GM19452 (cell line): Measurements from ENCODE around the gene GCN1.
"Not testable (repeated sequence)": the region's sequence is repeated elsewhere in the genome, so short reads cannot be mapped to it uniquely, and the experiment has no call there.

Source experiments
- ATAC-seq: cut with Tn5 transposase; IDR thresholded peaks from one replicate; pipeline ENCODE4 v1.9.1; 2021; ENCODE audit not compliant: unreplicated experiment

Gene GCN1

DNA sequence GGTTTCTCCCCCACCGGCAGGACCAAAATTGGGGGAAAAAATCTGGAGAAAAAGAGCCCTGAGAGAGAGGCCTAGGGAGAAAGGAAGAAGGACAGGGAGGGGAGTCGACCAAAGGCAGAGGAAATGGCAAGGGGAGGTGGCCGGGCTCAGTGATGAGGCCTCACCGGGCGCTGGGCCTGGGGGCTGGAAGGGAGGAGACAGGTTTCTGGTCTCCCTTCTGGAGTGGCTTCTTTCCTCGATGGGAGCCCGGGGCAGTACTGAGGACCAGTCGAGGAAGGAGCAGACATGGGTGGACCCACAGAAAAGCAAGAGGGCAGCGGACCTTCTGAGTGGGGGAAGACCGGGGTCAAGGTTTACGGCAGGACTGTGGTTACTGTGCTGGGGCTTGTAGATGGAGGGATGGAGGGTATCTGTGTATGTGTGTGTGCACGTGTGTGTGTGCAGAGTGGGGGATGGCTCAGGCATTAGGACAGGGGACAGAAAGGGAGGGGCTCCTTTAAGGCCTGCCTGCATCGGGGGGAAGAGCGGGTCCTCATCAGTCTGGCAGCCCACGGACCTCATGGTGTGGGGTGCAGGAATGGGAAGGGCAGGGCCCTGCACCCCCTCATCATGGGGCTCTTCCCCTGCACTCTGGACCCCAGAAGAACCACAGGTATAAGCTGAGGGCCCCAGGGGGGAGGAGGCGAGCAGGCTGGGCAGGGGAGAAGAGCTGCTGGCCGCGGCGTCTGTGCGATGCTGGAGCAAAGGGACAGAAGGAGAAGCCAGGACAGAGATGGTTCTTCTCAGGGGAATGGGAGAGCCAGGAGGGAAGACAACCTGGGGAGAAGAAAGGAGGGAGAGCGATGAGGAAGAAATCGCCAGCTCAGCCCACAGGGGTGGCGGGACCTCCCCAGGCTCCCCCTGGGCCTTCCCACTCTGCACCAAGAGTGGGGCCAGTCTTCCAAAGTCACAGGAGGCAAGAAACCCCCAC, 21.5 kb upstream of the GCN1 start:
- ATAC-seq = no peak

DNA sequence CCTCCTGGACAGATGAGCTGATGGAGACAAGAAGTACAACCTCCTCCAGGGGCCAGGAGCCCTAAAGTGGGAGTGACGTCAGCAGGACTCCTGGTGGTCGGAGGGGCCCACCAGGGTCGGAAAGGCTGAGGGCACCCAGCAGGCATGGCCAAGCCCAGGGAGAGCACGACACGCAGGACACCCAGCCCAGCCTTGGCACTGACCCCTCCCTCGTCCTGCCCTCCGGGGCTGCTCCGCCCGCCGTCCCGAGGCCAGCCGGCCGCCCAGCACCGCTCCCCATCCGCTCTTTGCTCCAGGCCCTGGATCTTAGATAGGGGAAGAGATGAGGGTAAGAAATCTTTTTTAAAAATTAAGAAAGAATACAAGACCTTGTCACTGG, 20.8 kb upstream of the GCN1 start:
- ATAC-seq = no peak

DNA sequence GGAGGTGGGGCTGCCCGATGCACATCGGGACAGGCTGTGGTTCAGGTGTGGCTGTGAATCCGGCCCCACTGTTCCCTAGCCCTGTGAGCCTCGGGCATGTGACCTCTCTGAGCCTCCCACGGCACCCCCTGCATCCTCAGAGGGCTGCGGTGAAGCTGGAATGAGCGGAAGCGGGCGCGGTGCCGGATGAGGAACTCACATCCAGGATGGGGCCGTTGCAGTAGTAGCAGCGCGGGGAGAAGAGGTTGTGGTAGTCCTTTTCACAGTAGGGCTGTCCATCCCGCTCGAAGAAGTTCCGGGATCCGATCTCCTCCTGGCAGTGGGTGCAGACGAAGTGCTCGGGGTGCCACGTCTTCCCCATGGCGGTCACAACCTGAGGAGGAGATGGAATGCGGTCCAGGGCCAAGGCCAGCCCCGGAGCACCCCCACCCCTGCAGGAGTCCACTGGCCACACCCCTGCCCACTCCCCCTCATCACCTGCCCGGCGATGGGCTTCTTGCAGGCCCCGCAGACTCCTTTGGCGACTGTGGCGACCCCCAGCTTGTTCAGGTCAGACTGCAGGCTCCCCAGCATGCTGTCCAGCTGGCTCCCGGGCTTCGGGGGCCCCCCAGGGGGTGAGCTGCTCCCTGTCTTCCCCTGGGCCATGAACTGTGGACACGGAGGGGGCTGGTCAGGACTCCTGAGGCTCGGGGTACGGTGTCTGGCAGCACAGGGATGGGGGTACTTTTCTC, 20.3 kb upstream of the GCN1 start:
- ATAC-seq = no peak

DNA sequence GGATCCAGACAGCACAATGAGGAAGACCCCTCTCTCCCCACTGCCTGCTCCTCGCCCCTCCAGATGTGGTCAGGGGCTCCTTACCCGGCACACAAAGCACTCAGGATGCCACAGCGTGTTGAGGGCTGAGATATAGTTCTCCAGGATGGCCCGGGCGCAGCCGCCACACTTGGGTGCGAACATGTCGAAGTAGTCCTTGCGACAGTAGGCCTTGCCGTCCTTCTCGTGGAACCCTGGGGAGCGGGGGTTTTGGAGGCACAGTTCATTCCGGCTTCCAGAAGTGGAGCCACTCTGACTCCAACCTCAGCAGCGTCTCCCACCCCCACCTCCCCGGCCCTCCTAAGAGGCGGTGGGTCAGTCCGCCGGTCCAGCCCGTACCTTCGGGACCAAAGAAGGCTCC, 19.2 kb upstream of the GCN1 start:
- no peak for ATAC-seq

DNA sequence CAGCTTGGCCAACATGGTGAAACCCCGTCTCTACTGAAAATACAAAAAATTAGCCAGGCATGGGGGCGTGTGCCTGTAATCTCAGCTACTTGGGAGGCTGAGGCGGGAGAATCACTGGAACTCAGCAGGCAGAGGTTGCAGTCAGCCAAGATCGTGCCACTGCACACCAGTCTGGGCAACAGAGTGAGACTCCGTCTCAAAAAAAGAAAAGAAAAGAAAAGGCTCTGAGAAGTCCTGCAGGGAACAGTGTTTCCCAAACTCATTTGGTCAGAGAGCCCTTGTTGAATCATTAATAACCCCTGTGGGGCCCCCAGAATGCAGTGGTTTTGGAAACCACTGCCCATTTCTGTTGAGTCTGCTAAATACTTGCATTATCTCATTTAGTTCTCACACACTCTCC, 18.7 kb upstream of the GCN1 start:
- ATAC-seq = not testable (repeated sequence)

DNA sequence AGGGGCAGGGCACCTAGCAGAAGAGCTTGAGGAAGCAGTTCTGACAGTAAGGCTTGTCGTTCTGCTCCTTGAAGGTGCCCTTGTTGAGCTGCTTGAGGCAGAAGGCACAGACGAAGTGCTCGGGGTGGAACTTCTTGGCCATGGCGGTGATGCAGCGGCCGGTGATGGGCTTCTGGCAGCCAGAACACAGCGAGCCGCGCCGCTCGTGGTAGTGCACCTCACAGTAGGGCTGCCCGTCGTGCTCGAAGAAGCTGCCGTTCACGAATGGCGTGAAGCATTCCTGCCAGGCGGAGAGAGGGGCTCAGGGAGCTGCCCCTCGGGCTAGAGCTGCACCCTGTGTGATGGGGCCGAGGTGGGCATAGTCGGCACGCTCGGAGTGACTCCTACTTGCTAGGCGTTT, 17.8 kb upstream of the GCN1 start:
- ATAC-seq = no peak

DNA sequence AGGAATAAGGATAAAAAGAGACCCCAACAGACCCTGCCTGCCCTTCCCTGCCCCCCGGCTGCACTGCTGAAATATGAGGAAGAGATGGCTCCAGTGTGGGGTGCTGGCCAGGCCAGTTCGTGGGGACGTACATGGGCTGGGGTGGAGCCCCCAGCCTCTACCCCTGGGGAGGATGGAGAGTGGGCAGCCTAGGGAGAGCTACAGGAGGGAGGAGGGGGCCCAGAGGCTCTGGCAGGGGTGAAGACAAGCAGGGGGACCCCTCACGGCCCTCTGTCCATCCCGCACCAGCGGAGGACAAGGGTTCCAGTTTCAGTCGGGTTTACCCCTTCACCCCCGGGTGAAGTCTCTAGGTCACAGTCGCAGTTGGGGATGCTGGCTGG, 17.4 kb upstream of the GCN1 start:
- no peak for ATAC-seq

DNA sequence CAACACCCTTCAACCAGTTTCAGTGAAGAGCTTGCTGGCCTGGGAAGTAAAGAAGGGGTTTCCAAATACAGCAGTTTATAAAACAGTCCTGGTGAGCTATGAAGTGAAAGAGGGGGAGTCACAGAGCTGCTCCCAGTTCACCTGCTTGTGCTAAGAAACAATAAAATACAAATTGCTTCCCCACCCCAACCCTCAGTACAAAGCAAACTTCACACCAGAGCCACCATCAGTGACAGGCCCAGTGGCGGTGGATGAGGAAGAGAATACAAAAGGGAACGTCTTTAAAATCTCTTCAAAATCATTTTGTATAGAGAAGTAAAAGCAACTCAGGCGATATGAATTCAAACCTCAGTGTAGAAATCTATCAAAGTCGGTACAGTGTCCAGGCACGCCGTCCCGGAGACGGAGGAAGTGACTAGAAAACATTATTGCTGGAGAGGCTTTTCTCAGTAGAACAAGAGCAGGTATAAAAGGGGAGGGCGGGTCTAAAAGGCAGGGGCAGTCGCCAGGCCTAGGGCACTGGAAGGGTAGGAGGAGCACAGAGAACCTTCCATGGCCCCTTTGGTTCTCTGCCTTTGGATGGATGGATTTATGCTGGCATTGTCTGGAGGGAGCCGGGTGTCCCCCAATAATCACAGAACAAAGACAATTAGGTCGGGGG, 16.9 kb upstream of the GCN1 start:
- no peak for ATAC-seq

DNA sequence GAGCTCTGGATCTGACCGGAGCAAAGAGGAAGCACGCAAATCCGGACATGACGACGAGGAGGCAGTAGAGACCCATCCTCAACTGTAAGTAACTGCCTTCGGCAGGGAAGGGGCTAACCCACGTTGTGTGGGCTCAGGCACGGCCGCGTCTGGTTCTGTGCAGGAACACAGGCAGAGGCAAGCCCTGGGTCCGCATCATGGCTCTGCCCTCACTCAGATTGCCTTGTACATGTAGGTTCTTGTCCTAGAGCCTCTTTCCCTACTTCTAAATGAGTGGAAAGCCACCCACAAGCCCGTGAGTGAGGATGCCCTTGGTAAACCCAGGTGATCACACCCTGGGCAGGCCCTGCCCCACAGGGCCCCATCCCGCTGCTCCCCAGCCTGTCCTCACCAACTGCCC, 15.3 kb upstream of the GCN1 start:
- ATAC-seq = no peak

DNA sequence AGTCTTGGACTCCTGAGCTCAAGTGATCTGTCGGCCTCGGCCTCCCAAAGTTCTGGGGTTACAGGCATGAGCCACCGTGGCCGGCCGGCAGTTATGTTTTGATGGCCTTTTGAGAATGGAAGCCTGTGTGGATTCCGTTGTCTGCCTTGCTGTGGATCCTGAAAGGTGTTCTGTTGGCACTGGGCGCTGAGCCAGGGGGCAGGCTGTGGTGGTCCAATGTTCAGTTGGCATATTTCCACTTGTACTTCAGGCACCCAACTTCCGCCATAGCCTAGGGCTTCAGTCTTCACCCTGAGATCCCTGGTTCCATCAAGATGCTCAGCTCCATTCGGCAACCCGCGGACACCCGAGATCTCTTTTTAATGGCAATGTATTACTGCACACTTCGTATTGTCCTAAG, 12.7 kb upstream of the GCN1 start:
- ATAC-seq = no peak

DNA sequence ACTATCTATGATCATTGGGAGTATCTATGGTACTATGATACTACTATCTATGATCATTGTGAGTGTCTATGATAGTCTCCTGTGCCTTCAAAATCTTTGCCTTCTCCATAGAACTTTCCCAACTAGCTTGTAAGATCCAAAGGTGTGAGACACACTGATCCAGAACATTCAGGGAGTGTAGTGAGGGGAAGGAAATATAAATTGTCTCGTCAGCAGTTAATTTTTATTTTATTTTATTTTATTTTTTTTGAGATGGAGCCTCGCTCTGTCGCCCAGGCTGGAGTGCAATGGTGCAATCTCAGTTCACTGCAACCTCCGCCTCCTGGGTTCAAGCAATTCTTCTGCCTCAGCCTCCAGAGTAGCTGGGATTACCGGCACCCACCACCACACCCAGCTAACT, 12.3 kb upstream of the GCN1 start:
- not testable (repeated sequence) for ATAC-seq

DNA sequence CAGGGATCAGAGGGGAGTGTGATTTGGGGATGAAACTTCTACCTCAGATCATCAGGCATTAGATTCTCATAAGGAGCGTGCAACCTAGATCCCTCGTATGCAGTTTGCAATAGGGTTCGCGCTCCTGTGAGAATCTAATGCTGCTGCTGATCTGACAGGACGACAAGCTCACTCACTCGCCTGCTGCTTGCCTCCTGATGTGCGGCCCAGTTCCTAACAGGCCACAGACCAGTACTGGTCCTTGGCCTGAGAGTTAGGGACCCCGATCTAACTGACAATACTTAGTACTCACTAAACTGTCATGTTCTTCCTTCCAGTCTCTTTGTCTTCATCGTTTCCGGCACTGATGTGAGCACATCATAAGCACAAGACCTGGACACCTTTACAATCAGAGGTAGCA, 11.7 kb upstream of the GCN1 start:
- ATAC-seq = no peak

DNA sequence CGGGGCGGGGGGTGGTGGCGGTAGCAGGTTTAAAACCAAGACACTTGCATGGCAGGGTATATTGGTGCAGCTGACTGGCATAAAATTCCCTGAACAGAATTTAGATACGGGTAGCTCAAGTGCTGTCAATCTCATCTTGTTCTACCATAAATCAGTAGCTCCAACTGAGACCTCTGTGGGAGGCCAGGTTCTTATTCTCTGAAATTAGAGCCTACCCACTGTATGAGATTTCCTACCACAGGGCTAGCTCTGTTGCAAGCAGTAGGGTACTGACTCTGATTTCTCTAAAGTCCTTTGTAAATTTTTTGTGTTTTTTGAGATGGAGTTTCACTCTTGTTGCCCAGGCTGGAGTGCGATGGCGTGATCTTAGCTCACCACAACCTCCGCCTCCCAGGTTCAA, 9.7 kb upstream of the GCN1 start:
- no peak for ATAC-seq

DNA sequence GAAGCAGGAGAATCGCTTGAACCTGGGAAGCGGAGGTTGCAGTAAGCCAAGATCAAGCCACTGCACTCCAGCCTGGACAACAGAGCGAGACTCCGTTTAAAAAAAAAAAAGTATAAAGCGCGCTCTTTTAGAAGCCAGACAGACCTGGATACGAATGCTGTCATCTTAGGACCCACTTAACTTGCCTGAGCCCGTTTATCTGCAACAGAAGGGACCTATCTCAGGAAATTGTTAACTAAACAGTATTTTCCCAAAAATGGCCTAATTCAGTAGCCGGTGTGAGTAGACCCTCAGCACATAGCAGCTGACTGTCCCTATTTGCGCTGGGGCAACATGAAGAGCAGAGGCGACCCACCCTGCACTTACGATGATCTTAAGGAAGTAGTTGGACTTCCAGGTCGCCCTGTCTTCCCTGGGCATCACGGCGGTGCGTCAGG, 5.9 kb upstream of the GCN1 start:
- no peak for ATAC-seq

DNA sequence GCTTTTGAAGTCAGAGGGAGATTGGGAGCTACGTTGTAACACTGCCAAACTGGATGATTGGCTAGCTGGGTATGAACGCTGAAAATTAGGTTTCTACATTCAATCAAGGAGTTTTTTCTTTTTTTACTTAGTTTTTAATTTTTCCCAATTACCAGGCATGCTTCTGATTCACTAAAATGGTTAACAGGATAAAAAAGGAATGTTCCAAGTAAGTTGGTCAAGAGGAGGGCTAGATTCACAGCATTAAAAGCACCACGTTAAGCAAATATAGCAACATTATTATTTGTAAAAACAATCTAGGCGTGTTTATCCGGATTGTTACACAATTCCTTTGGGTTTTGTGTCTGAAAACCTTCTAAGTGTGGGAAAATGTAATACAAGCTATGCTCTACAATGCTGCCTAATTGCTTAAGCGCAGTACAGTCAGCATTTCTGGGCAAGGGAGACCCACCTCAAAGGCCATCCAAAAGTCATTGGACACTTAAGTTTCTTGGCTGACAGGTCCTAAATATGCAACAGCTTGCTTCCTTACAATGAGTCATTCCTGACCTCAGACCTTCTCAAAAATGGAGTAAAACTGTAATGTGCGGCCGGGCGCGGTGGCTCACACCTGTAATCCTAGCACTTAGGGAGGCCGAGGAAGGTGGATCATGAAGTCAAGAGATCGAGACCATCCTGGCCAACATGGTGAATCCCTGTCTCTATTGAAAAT, 5.2 kb upstream of the GCN1 start:
- no peak for ATAC-seq

DNA sequence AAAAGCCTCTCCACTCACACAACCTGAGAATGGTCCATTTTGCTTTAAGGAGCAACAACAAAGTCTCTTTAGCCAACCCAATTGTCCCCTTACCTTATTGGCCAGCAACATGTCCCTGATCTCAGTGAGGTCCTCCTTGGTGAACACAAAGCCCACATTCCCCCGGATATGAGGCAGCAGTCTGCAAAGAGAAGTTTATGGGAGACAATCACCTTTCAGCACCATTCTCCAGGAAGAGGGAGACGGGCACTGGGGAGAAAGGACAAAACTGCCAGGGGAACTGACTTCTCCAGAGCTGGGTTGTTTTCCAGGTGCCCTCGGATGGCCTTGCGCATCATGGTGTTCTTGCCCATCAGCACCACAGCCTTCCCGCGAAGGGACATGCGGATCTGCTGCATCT, 4.5 kb upstream of the GCN1 start:
- ATAC-seq = no peak

DNA sequence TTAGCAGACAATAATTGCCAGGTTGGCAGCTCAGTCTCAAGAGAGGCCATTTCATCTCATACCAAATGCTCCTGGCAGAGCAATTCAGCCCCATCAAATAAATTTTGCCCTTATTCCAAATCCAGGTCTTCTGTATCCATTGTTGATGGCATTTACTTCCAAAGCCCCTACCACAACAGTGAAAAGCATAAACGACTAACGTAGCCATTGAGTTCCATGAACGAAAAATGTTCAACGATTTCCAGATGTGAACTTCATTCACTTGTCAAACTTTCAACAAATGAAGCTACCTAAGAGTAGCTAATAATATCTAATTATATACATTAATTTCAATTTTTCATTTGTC, 3.0 kb upstream of the GCN1 start:
- no peak for ATAC-seq

DNA sequence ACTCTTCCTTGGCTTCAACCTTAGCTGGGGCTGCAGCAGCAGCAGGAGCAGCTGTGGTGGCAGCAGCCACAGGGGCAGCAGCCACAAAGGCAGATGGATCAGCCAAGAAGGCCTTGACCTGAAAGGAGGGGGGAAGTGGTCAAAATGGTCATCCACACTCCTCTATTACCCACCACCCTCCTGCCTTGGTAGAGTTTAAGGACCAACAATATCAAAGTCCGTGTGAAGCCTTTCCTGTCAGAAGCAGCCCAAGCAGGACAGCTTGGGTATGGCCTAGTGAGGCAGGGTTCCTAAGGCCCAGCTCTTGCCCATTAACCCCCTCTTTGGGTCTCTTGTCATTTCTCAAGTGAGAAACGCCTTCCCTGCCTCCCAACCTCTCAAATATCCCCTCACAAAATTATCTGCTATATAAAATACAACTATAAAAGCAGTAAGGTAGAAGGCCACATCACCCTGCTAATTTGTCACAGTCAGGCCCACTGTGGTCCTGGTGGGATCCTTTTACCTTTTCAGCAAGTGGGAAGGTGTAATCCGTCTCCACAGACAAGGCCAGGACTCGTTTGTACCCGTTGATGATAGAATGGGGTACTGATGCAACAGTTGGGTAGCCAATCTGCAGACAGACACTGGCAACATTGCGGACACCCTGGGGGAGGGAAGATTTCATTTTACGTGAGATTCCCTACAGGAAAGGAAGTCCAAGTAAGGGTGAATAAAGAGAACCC, 2.5 kb upstream of the GCN1 start:
- ATAC-seq = not testable (repeated sequence)

DNA sequence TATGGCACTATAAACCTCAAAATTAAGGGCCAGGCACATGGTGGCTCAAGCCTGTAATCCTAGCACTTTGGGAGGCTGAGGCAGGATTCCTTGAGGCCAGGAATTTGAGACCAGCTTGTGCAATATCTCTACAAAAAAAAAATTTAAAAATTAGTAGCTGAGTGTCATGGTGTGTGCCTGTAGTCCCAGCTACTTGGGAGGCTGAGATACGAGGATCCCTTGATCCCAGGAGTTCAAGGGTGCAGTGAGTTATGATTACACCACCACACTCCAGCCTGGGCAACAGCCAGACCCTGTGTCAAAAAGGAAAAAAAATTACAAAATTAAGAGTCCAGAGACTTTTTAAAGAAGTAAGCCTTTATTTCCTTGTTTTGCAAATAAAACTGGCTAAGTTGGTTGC, 1.8 kb upstream of the GCN1 start:
- ATAC-seq = no peak

DNA sequence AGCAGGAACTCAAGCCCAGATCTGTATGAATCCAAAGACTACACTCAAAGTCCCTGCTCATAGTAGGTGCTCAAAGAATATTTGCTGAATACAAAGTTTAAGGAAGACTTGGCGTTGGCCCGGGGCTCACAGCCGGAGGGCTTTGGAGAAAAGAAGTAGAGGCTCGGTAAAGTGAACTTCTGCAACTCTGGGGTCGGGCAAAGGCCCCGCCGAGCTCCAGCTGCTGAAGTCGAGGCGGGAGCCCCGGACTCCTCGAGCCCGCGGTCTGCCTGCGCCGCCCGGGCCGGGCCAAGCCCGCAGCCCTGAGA, 335 bp downstream of the GCN1 start:
- ATAC-seq = no peak

DNA sequence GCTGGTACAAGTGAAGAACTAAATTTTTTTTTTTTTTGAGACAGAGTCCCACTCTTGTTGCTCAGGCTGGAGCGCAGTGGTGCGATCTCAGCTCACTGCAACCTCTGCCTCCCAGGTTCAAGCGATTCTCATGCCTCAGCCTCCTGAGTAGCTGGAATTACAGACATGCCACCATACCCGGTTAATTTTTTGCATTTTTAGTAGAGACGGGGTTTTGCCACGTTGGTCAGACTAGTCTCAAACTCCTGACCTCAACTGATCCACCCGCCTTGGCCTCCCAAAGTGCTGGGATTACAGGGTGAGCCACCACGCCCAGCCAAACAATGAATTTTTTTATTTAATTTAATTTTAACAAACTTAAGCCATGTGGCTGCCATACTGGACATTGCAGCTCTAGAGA, 1.2 kb downstream of the GCN1 start:
- ATAC-seq = not testable (repeated sequence)
